Naive B cell (primary cell): Measurements from ENCODE around the gene CLNK. TPM values are rescaled to one million over a fixed set of nuclear protein-coding genes. Genes with fewer than 3 reads are reported as not detected.

Experiments used
- ATAC-seq, 2 donors: fragments of 150-1000 bp; cut with Tn5 transposase; 2 replicates each; pipeline ENCODE4 v1.10.0; 2021; ENCODE audit warnings: low read depth in 2 of 2, mild to moderate bottlenecking in 2 of 2, moderate library complexity in 2 of 2
- DNase-seq: peaks from one replicate; pipeline ENCODE4 v3.0.0; 2022
- H3K27ac Mint-ChIP-seq, 6 donors: one replicate each; pipeline ENCODE4 v1.8.0; 2020 to 2022; ENCODE audit warnings: mild to moderate bottlenecking in 6 of 6, mixed read lengths in 6 of 6, moderate library complexity in 5 of 6, inconsistent platforms in 2 of 6
- H3K27me3 Mint-ChIP-seq, 3 donors: one replicate each; pipeline ENCODE4 v1.8.0; 2021 to 2022; ENCODE audit warnings: mixed read lengths in 3 of 3, mild to moderate bottlenecking in 1 of 3
- H3K36me3 Mint-ChIP-seq, 2 donors: one replicate each; pipeline ENCODE4 v1.8.0; 2020 to 2022; ENCODE audit warnings: mixed read lengths in 2 of 2, inconsistent platforms in 1 of 2, mild to moderate bottlenecking in 1 of 2
- H3K4me1 Mint-ChIP-seq, 3 donors: one replicate each; pipeline ENCODE4 v1.8.0; 2020 to 2022; ENCODE audit warnings: mixed read lengths in 3 of 3, inconsistent platforms in 1 of 3, mild to moderate bottlenecking in 1 of 3, moderate library complexity in 1 of 3
- H3K4me3 Mint-ChIP-seq, 8 donors: one replicate each; pipeline ENCODE4 v1.8.0; 2020 to 2022; ENCODE audit warnings: mild to moderate bottlenecking in 8 of 8, mixed read lengths in 8 of 8, moderate library complexity in 8 of 8, inconsistent platforms in 2 of 8
- H3K9me3 Mint-ChIP-seq, 7 donors: one replicate each; pipeline ENCODE4 v1.8.0; 2020 to 2022; ENCODE audit warnings: mixed read lengths in 7 of 7, mild to moderate bottlenecking in 5 of 7, inconsistent platforms in 2 of 7, moderate library complexity in 1 of 7
- polyA plus RNA-seq, 6 donors: library from polyadenylated mRNA; unstranded; fragments of 300-500 nt; fragmentation: Illumina TruSeq; gene quantifications; one replicate each; pipeline ENCODE4 v1.2.3, GENCODE V29; 2021; ENCODE audit warnings: low read depth in 6 of 6

The CLNK gene
- 1 to 10 TPM in 4 of 6 donors, under 1 TPM in 1, not detected in 1; 0.69 to 1.3 (median 1.2) TPM for polyA plus RNA-seq

GRCh38 chr4:10684631-10685030, at the start of gene CLNK:
CLNK (minus strand) TSS chr4:10684768; CDS start chr4:10667869, 16,899 bp downstream.
- H3K4me1 Mint-ChIP-seq, result peaks cover 47 to 65% (median 47%) of the 10 kb centered on the region in 3 donors

GRCh38 chr4:10733481-10734062, 49.0 kb upstream of the CLNK start:
- Mint-ChIP-seq H3K27me3 (peaks cover 0 to 5% (median 0%) of the 10 kb centered on the region in 3 donors), H3K4me3 (peak overlapping the region in 3 of 8 donors; percentile 1 to 24 (median 4)), H3K27ac (peak overlapping the region in 3 of 6 donors; percentile 25 to 96 (median 52)), H3K36me3 (no peaks in the 10 kb centered on the region), H3K4me1 (peaks cover 28 to 32% (median 31%) of the 10 kb centered on the region in 3 donors), H3K9me3 (peaks cover 0 to 4% (median 0%) of the 10 kb centered on the region in 7 donors)
- no peak for DNase-seq
- no peak for ATAC-seq

More at GRCh38 chr4:10684631-10685030, at the start of gene CLNK:
- no peaks in the 10 kb centered on the region for H3K27me3 Mint-ChIP-seq
- peak; percentile 76 to 83 for ATAC-seq
- H3K4me3 Mint-ChIP-seq, result peak within 1 kb of the TSS; percentile 78 to 96 (median 87)
- H3K9me3 Mint-ChIP-seq, result no peaks in the 10 kb centered on the region
- H3K27ac Mint-ChIP-seq, result peak within 1 kb of the TSS; percentile 88 to 98 (median 94)
- peak; percentile 29 for DNase-seq
- H3K36me3 Mint-ChIP-seq, result no peaks in the 10 kb centered on the region

- Mint-ChIP-seq H3K27ac (peak overlapping the region in 3 of 6 donors; percentile 52 to 96 (median 57)), H3K27me3 (peaks cover 0 to 5% (median 0%) of the 10 kb centered on the region in 3 donors), H3K4me1 (peaks cover 31 to 33% (median 32%) of the 10 kb centered on the region in 3 donors), H3K9me3 (peaks cover 0 to 4% (median 0%) of the 10 kb centered on the region in 7 donors), H3K36me3 (no peaks in the 10 kb centered on the region), H3K4me3 (peak overlapping the region in 6 of 8 donors; percentile 4 to 65 (median 46))
- DNase-seq (no peak), ATAC-seq (no peak)
Measured at GRCh38 chr4:10732914-10733415, 48.4 kb upstream of the CLNK start.

- Mint-ChIP-seq H3K4me1 (peaks cover 35 to 39% (median 38%) of the 10 kb centered on the region in 3 donors), H3K36me3 (no peaks in the 10 kb centered on the region), H3K27ac (peak overlapping the region in 3 of 6 donors; percentile 23 to 83 (median 57)), H3K27me3 (peaks cover 0 to 5% (median 0%) of the 10 kb centered on the region in 3 donors), H3K4me3 (peak overlapping the region in 7 of 8 donors; percentile 7 to 63 (median 30)), H3K9me3 (peaks cover 0 to 4% (median 0%) of the 10 kb centered on the region in 7 donors)
- ATAC-seq (no peak), DNase-seq (no peak)
Measured at GRCh38 chr4:10732235-10732913, 47.8 kb upstream of the CLNK start.

GRCh38 chr4:10731690-10732089, 47.1 kb upstream of the CLNK start:
- ATAC-seq, result no peak
- Mint-ChIP-seq H3K4me3 (peak overlapping the region in 3 of 8 donors; percentile 12 to 55 (median 24)), H3K27me3 (peaks cover 0 to 5% (median 0%) of the 10 kb centered on the region in 3 donors), H3K36me3 (no peaks in the 10 kb centered on the region), H3K27ac (peak overlapping the region in 1 of 6 donors; percentile 12), H3K9me3 (peaks cover 0 to 4% (median 0%) of the 10 kb centered on the region in 7 donors), H3K4me1 (peaks cover 40 to 45% (median 42%) of the 10 kb centered on the region in 3 donors)
- no peak for DNase-seq

GRCh38 chr4:10731162-10731561, 46.6 kb upstream of the CLNK start:
- Mint-ChIP-seq H3K27me3 (peaks cover 0 to 5% (median 0%) of the 10 kb centered on the region in 3 donors), H3K4me1 (peaks cover 37 to 46% (median 42%) of the 10 kb centered on the region in 3 donors), H3K4me3 (peak overlapping the region in 1 of 8 donors; percentile 24), H3K36me3 (no peaks in the 10 kb centered on the region), H3K27ac (peak overlapping the region in 1 of 6 donors; percentile 83), H3K9me3 (peaks cover 0 to 4% (median 0%) of the 10 kb centered on the region in 7 donors)
- DNase-seq, result no peak
- ATAC-seq, result no peak

GRCh38 chr4:10730590-10730989, 46.0 kb upstream of the CLNK start:
- Mint-ChIP-seq H3K27me3 (peaks cover 0 to 5% (median 0%) of the 10 kb centered on the region in 3 donors), H3K9me3 (peaks cover 0 to 4% (median 0%) of the 10 kb centered on the region in 7 donors), H3K4me1 (peaks cover 36 to 46% (median 42%) of the 10 kb centered on the region in 3 donors), H3K36me3 (no peaks in the 10 kb centered on the region), H3K4me3 (no peak overlapping the region), H3K27ac (no peak overlapping the region)
- ATAC-seq (no peak), DNase-seq (no peak)

- H3K4me3 Mint-ChIP-seq, result no peak overlapping the region
- H3K27me3 Mint-ChIP-seq, result peaks cover 0 to 5% (median 0%) of the 10 kb centered on the region in 3 donors
- ATAC-seq (no peak), DNase-seq (no peak)
- peaks cover 0 to 4% (median 0%) of the 10 kb centered on the region in 7 donors for H3K9me3 Mint-ChIP-seq
- H3K27ac Mint-ChIP-seq, result no peak overlapping the region
- H3K36me3 Mint-ChIP-seq, result no peaks in the 10 kb centered on the region
- H3K4me1 Mint-ChIP-seq, result peaks cover 36 to 48% (median 42%) of the 10 kb centered on the region in 3 donors
Measured at GRCh38 chr4:10730019-10730418, 45.5 kb upstream of the CLNK start.

GRCh38 chr4:10729366-10729765, 44.8 kb upstream of the CLNK start:
- Mint-ChIP-seq H3K27ac (peak overlapping the region in 1 of 6 donors; percentile 10), H3K36me3 (no peaks in the 10 kb centered on the region), H3K4me1 (peaks cover 36 to 48% (median 48%) of the 10 kb centered on the region in 3 donors), H3K27me3 (peaks cover 0 to 5% (median 0%) of the 10 kb centered on the region in 3 donors), H3K4me3 (no peak overlapping the region), H3K9me3 (peaks cover 0 to 4% (median 0%) of the 10 kb centered on the region in 7 donors)
- DNase-seq (no peak), ATAC-seq (no peak)

- Mint-ChIP-seq H3K27me3 (peaks cover 0 to 2% (median 0%) of the 10 kb centered on the region in 3 donors), H3K27ac (no peak overlapping the region), H3K9me3 (peaks cover 0 to 4% (median 0%) of the 10 kb centered on the region in 7 donors), H3K36me3 (no peaks in the 10 kb centered on the region), H3K4me1 (peaks cover 37 to 51% (median 50%) of the 10 kb centered on the region in 3 donors), H3K4me3 (no peak overlapping the region)
- ATAC-seq (no peak), DNase-seq (no peak)
Measured at GRCh38 chr4:10728016-10728415, 43.4 kb upstream of the CLNK start.

GRCh38 chr4:10727140-10727880, 42.7 kb upstream of the CLNK start:
- no peak for DNase-seq
- Mint-ChIP-seq H3K27me3 (no peaks in the 10 kb centered on the region), H3K4me1 (peaks cover 32 to 51% (median 50%) of the 10 kb centered on the region in 3 donors), H3K9me3 (peaks cover 0 to 4% (median 2%) of the 10 kb centered on the region in 7 donors), H3K4me3 (no peak overlapping the region), H3K27ac (peak overlapping the region in 4 of 6 donors; percentile 10 to 67 (median 50)), H3K36me3 (no peaks in the 10 kb centered on the region)
- ATAC-seq, result peak in 1 of 2 donors; percentile 32

- Mint-ChIP-seq H3K27me3 (no peaks in the 10 kb centered on the region), H3K36me3 (no peaks in the 10 kb centered on the region), H3K9me3 (peaks cover 0 to 4% (median 0%) of the 10 kb centered on the region in 7 donors), H3K4me3 (peak overlapping the region in 4 of 8 donors; percentile 5 to 81 (median 38)), H3K27ac (peak overlapping the region in 4 of 6 donors; percentile 7 to 62 (median 36)), H3K4me1 (peaks cover 33 to 46% (median 44%) of the 10 kb centered on the region in 3 donors)
- ATAC-seq (peak; percentile 89 to 94), DNase-seq (peak; percentile 15)
Measured at GRCh38 chr4:10722957-10723356, 38.4 kb upstream of the CLNK start.
